ENCODE measurements around the gene TMEM19. TPM values are rescaled to one million over a fixed set of nuclear protein-coding genes. Genes with fewer than 3 reads are reported as not detected.

The TMEM19 gene
- total RNA-seq, 1 experiment from 2014 or later: 39.5 TPM

DNA sequence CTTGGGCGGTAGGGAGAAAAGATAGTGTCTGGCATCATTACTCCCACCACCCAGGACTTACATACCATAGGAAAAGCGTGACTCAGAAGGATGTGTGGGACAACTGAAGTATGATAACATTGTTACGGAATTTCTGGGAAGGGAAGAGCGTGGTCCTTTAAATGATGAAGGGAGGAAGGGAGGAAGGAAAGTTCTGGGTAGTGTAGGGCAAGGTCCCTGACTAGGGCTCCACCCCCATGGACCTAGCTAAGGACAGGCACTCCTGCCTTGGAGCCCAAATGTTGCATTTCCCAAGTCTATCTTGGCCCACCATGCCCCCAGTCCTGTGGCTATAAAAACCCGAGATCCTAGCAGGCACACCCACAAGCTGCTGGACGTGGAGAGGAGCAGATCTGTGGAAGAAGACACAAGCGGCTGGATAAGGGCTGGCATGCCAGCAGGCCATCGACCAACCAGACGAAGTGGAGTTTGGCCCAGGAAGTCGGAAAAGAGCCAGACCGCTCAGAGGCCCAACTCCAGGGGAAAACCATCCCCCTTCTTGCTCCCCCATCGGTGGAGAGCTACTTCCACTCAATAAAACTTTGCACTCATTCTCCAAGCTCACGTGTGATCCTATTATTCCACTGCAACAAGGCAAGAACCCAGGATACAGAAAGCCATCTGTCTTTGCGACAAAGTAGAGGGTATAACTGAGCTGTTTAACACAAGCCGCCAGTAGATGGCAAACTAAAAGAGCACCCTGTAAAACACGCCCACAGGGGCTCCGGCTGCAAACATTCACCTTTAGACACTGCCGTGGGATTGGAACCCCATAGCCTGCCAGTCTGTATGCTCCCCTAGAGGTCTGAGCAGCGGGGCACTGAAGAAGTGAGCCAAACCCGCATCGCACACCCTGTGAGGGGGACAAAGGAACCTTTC, 45.8 kb downstream of the TMEM19 start:
- ChIA-PET POLR2A (ENCODE audit: unreplicated experiment) (no interaction called here), CTCF (no interaction called here)
- no peaks in the 10 kb centered on the region for H4K20me1 ChIP-seq (ENCODE audit: insufficient read depth)
- no peaks in the 10 kb centered on the region for H3F3A ChIP-seq (ENCODE audit: insufficient read depth, low read depth)
- H3K79me2 ChIP-seq (ENCODE audit: low read depth): no peaks in the 10 kb centered on the region
- no peak overlapping the region for H3K4me3 ChIP-seq
- no peaks in the 10 kb centered on the region for H3K27me3 ChIP-seq (ENCODE audit: insufficient read depth, low read depth)
- TF ChIP-seq, protein P1, sequence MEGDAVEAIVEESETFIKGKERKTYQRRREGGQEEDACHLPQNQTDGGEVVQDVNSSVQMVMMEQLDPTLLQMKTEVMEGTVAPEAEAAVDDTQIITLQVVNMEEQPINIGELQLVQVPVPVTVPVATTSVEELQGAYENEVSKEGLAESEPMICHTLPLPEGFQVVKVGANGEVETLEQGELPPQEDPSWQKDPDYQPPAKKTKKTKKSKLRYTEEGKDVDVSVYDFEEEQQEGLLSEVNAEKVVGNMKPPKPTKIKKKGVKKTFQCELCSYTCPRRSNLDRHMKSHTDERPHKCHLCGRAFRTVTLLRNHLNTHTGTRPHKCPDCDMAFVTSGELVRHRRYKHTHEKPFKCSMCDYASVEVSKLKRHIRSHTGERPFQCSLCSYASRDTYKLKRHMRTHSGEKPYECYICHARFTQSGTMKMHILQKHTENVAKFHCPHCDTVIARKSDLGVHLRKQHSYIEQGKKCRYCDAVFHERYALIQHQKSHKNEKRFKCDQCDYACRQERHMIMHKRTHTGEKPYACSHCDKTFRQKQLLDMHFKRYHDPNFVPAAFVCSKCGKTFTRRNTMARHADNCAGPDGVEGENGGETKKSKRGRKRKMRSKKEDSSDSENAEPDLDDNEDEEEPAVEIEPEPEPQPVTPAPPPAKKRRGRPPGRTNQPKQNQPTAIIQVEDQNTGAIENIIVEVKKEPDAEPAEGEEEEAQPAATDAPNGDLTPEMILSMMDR (conservative IDR thresholded peaks at IDR 0.05): no peak
- TF ChIP-seq EZH2 (IDR thresholded peaks at IDR 0.05; ENCODE audit: low read depth): no peak
- H3K27ac ChIP-seq: no peak overlapping the region
- no peak overlapping the region for H2AFZ ChIP-seq
- DNase-seq: no peak
- no peaks in the 10 kb centered on the region for H3K36me3 ChIP-seq (ENCODE audit: low read depth)
- H3K4me2 ChIP-seq: no peak overlapping the region
- no peaks in the 10 kb centered on the region for H3K4me1 ChIP-seq (replicated peaks; ENCODE audit: insufficient read depth)
- intact Hi-C loops (cut with micrococcal nuclease; ENCODE audit: unreplicated experiment): no loop called here
- H3K9me2 ChIP-seq (ENCODE audit: insufficient read depth): no peaks in the 10 kb centered on the region
- H3K9me3 ChIP-seq (ENCODE audit: insufficient read depth, low read depth): no peaks in the 10 kb centered on the region
- BruUV-seq (replicated peaks): no TSS peak

DNA sequence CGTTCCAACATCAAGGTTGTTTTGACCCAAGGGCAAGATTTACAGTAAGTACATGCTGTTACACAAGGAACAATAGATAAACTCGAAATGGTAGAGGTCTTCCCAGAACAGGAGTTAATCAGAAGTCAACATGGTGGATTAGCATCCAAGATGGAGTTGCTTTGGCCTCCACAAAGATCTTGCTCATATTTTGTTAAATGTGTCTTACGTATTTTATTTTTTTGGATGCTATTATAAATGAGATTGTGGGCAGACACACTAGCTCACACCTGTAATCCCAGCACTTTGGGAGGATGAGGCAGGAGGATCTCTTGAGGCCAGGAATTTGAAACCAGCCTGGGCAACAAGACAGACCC, 46.5 kb downstream of the TMEM19 start:
- Histone ChIP-seq H3K4me1 (replicated peaks; ENCODE audit: insufficient read depth) (no peaks in the 10 kb centered on the region), H3K27me3 (ENCODE audit: insufficient read depth, low read depth) (no peaks in the 10 kb centered on the region), H2AFZ (no peak overlapping the region), H3K4me3 (no peak overlapping the region), H3K4me2 (no peak overlapping the region), H3K9me2 (ENCODE audit: insufficient read depth) (no peaks in the 10 kb centered on the region), H4K20me1 (ENCODE audit: insufficient read depth) (no peaks in the 10 kb centered on the region), H3K36me3 (ENCODE audit: low read depth) (no peaks in the 10 kb centered on the region), H3K27ac (no peak overlapping the region), H3K9me3 (ENCODE audit: insufficient read depth, low read depth) (no peaks in the 10 kb centered on the region), H3F3A (ENCODE audit: insufficient read depth, low read depth) (no peaks in the 10 kb centered on the region), H3K79me2 (ENCODE audit: low read depth) (no peaks in the 10 kb centered on the region)
- no TSS peak for BruUV-seq (replicated peaks)
- CTCF ChIA-PET: no interaction called here
- no peak for TF ChIP-seq EZH2 (IDR thresholded peaks at IDR 0.05; ENCODE audit: low read depth)
- TF ChIP-seq, protein P1 (conservative IDR thresholded peaks at IDR 0.05): no peak
- POLR2A ChIA-PET (ENCODE audit: unreplicated experiment): no interaction called here
- intact Hi-C loops (cut with micrococcal nuclease; ENCODE audit: unreplicated experiment): no loop called here
- DNase-seq: no peak

DNA sequence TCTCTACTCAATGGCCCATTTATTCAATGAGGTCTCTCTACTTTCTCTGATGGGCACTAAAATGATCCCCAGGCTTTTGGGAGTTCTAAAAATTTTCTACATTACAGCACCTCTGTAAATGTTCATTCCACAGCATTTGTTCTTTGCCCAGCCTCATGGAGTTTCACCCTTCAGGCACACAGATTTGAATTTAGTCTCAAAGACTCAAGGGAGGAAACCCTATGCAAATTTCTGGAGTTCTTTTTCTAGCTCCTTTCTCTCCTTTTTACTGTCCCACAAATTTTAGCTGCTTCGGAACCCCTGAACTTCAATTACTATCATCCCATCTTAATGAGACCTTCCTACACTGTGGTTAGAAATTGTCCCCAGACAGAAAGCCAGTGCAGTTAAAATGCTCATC, 51.3 kb downstream of the TMEM19 start:
- Histone ChIP-seq H3K4me2 (no peak overlapping the region), H3K27me3 (ENCODE audit: insufficient read depth, low read depth) (no peaks in the 10 kb centered on the region), H2AFZ (no peak overlapping the region), H3F3A (ENCODE audit: insufficient read depth, low read depth) (no peaks in the 10 kb centered on the region), H4K20me1 (ENCODE audit: insufficient read depth) (no peaks in the 10 kb centered on the region), H3K4me1 (replicated peaks; ENCODE audit: insufficient read depth) (no peaks in the 10 kb centered on the region), H3K27ac (no peak overlapping the region), H3K9me2 (ENCODE audit: insufficient read depth) (no peaks in the 10 kb centered on the region), H3K9me3 (ENCODE audit: insufficient read depth, low read depth) (no peaks in the 10 kb centered on the region), H3K4me3 (no peak overlapping the region), H3K79me2 (ENCODE audit: low read depth) (no peaks in the 10 kb centered on the region), H3K36me3 (ENCODE audit: low read depth) (no peaks in the 10 kb centered on the region)
- TF ChIP-seq, protein P1 (conservative IDR thresholded peaks at IDR 0.05): no peak
- TF ChIP-seq EZH2 (IDR thresholded peaks at IDR 0.05; ENCODE audit: low read depth): no peak
- POLR2A ChIA-PET (ENCODE audit: unreplicated experiment): no interaction called here
- CTCF ChIA-PET: no interaction called here
- no TSS peak for BruUV-seq (replicated peaks)
- intact Hi-C loops (cut with micrococcal nuclease; ENCODE audit: unreplicated experiment): no loop called here
- no peak for DNase-seq
